HepG2 (cell line): ENCODE measurements around the gene FAM187B. TPM values are rescaled to one million over a fixed set of nuclear protein-coding genes. Genes with fewer than 3 reads are reported as not detected.

ENCODE experiments used
- ATF3 ChIP-seq: sonication (generic); formaldehyde crosslinking; IDR thresholded peaks from 2 replicates; pipeline ENCODE4 v1.4.0; 2020; ENCODE audit warnings: missing genetic modification reagents
- DBP ChIP-seq: sonication (generic); formaldehyde crosslinking; IDR thresholded peaks from 2 replicates; pipeline ENCODE4 v1.4.0; 2020; ENCODE audit warnings: missing genetic modification reagents; ENCODE audit errors: not compliant biosample characterization
- DMAP1 ChIP-seq: IDR thresholded peaks from 2 replicates; pipeline ENCODE4 v1.6.1; 2016
- HINFP ChIP-seq: sonication (generic); formaldehyde crosslinking; IDR thresholded peaks from 2 replicates; pipeline ENCODE4 v1.4.0; 2020; ENCODE audit warnings: low read depth, mild to moderate bottlenecking, missing genetic modification reagents
- HMG20B ChIP-seq: conservative IDR thresholded peaks from 2 replicates; pipeline ENCODE4 v1.6.1; 2016; ENCODE audit warnings: missing genetic modification reagents, missing compliant biosample characterization
- MAFF ChIP-seq: IDR thresholded peaks from 2 replicates; pipeline ENCODE4 v1.6.1; 2011; ENCODE audit warnings: low read depth, low read length, improper control_type of control experiment
- PPARG ChIP-seq: conservative IDR thresholded peaks from 2 replicates; pipeline ENCODE4 v1.6.1; 2016; ENCODE audit warnings: missing biosample characterization, missing genetic modification reagents
- ZBTB38 ChIP-seq: sonication (generic); formaldehyde crosslinking; IDR thresholded peaks from 2 replicates; pipeline ENCODE4 v1.5.1; 2020; ENCODE audit warnings: mild to moderate bottlenecking, missing genetic modification reagents
- ZKSCAN8 ChIP-seq: IDR thresholded peaks from 2 replicates; pipeline ENCODE4 v1.6.1; 2016; ENCODE audit warnings: borderline replicate concordance, missing genetic modification reagents, missing compliant biosample characterization
- ZNF260 ChIP-seq: sonication (generic); formaldehyde crosslinking; IDR thresholded peaks from 2 replicates; pipeline ENCODE4 v1.4.0; 2020; ENCODE audit warnings: missing genetic modification reagents, low read depth, mild to moderate bottlenecking, borderline replicate concordance
- ZNF296 ChIP-seq: sonication (generic); formaldehyde crosslinking; conservative IDR thresholded peaks from 2 replicates; pipeline ENCODE4 v1.5.0; 2020; ENCODE audit warnings: mild to moderate bottlenecking, missing genetic modification reagents
- ZNF383 ChIP-seq: sonication (generic); formaldehyde crosslinking; IDR thresholded peaks from 2 replicates; pipeline ENCODE4 v1.4.0; 2020; ENCODE audit warnings: missing genetic modification reagents, mild to moderate bottlenecking, borderline replicate concordance
- ZNF839 ChIP-seq: sonication (generic); formaldehyde crosslinking; IDR thresholded peaks from 2 replicates; pipeline ENCODE4 v1.4.0; 2020; ENCODE audit warnings: missing genetic modification reagents, mild to moderate bottlenecking, borderline replicate concordance
- polyA plus RNA-seq, 8 experiments: library from polyadenylated mRNA; depleted of rRNA in 3 of 8; stranded (reverse) in 7 of 8; unstranded in 1 of 8; fragments of >200 nt; fragmentation: Illumina TruSeq in 4 of 8; extraction: Trizol in 4 of 8; gene quantifications; 2 replicates each; pipeline versions ENCODE4 v1.2.1 to v1.2.3, GENCODE V29; 2011 to 2016; ENCODE audit warnings: low read depth in 4 of 8, missing spikeins in 1 of 8, mixed read lengths in 1 of 8; ENCODE audit not compliant: insufficient read depth in 1 of 8
- total RNA-seq, 5 experiments: library from RNA; depleted of rRNA; stranded (reverse); fragments of >200 nt; fragmentation: Illumina TruSeq; extraction: Trizol; gene quantifications; 2 replicates each; pipeline ENCODE4 v1.2.3, GENCODE V29; 2016; ENCODE audit warnings: low read depth in 1 of 5
- TF ChIP-seq, protein P1 (sequence below): sonication (generic); formaldehyde crosslinking; IDR thresholded peaks from 2 replicates; pipeline ENCODE4 v1.9.0; 2021; ENCODE audit warnings: missing genetic modification reagents, borderline replicate concordance
- TF ChIP-seq, protein P2 (sequence below): sonication (generic); formaldehyde crosslinking; IDR thresholded peaks from 2 replicates; pipeline ENCODE4 v1.4.0; 2020; ENCODE audit warnings: missing genetic modification reagents
- TF ChIP-seq, protein P3 (sequence below): sonication (generic); formaldehyde crosslinking; IDR thresholded peaks from 2 replicates; pipeline ENCODE4 v1.4.0; 2020; ENCODE audit warnings: missing genetic modification reagents

Gene FAM187B
- total and polyA plus RNA-seq, 2 of the 13 experiments (the other 11 are each of a cell fraction or from before 2014, with no cell fraction given): not detected

GRCh38 chr19:35248310-35249145 lies 20.0 kb upstream of the FAM187B start, which contains the start of gene LSR (continued):
- 0 out of 2 replicates have a peak, but pooled peaks have one; percentile 50 for TF ChIP-seq ZKSCAN8 (CRISPR knock-in tag)
- 0 out of 2 replicates have a peak, but pooled peaks have one; percentile 49 for TF ChIP-seq ZNF260
- no peak; the same call in 1 of the 2 replicates for TF ChIP-seq PPARG (CRISPR knock-in tag)
- TF ChIP-seq ZNF839: peak; percentile 68
- TF ChIP-seq MAFF: no peak
- peak; percentile 81; the same call in 1 of the 2 replicates for TF ChIP-seq ZBTB38
- TF ChIP-seq, protein P1, sequence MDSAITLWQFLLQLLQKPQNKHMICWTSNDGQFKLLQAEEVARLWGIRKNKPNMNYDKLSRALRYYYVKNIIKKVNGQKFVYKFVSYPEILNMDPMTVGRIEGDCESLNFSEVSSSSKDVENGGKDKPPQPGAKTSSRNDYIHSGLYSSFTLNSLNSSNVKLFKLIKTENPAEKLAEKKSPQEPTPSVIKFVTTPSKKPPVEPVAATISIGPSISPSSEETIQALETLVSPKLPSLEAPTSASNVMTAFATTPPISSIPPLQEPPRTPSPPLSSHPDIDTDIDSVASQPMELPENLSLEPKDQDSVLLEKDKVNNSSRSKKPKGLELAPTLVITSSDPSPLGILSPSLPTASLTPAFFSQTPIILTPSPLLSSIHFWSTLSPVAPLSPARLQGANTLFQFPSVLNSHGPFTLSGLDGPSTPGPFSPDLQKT (CRISPR knock-in tag): 0 out of 2 replicates have a peak, but pooled peaks have one; percentile 19
- peak; percentile 60 for TF ChIP-seq HMG20B (CRISPR knock-in tag)
- TF ChIP-seq, protein P2, sequence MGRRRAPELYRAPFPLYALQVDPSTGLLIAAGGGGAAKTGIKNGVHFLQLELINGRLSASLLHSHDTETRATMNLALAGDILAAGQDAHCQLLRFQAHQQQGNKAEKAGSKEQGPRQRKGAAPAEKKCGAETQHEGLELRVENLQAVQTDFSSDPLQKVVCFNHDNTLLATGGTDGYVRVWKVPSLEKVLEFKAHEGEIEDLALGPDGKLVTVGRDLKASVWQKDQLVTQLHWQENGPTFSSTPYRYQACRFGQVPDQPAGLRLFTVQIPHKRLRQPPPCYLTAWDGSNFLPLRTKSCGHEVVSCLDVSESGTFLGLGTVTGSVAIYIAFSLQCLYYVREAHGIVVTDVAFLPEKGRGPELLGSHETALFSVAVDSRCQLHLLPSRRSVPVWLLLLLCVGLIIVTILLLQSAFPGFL (CRISPR knock-in tag): peak; percentile 68; the same call in 1 of the 2 replicates
- peak; percentile 81 for TF ChIP-seq DMAP1
- peak; percentile 78 for TF ChIP-seq HINFP
- no peak for TF ChIP-seq ZNF296 (CRISPR knock-in tag)
- peak; percentile 39; the same call in 1 of the 2 replicates for TF ChIP-seq ATF3 (CRISPR knock-in tag)
- peak; percentile 74 for TF ChIP-seq DBP (CRISPR knock-in tag)
- TF ChIP-seq ZNF383 (CRISPR knock-in tag): no peak
- TF ChIP-seq, protein P3, sequence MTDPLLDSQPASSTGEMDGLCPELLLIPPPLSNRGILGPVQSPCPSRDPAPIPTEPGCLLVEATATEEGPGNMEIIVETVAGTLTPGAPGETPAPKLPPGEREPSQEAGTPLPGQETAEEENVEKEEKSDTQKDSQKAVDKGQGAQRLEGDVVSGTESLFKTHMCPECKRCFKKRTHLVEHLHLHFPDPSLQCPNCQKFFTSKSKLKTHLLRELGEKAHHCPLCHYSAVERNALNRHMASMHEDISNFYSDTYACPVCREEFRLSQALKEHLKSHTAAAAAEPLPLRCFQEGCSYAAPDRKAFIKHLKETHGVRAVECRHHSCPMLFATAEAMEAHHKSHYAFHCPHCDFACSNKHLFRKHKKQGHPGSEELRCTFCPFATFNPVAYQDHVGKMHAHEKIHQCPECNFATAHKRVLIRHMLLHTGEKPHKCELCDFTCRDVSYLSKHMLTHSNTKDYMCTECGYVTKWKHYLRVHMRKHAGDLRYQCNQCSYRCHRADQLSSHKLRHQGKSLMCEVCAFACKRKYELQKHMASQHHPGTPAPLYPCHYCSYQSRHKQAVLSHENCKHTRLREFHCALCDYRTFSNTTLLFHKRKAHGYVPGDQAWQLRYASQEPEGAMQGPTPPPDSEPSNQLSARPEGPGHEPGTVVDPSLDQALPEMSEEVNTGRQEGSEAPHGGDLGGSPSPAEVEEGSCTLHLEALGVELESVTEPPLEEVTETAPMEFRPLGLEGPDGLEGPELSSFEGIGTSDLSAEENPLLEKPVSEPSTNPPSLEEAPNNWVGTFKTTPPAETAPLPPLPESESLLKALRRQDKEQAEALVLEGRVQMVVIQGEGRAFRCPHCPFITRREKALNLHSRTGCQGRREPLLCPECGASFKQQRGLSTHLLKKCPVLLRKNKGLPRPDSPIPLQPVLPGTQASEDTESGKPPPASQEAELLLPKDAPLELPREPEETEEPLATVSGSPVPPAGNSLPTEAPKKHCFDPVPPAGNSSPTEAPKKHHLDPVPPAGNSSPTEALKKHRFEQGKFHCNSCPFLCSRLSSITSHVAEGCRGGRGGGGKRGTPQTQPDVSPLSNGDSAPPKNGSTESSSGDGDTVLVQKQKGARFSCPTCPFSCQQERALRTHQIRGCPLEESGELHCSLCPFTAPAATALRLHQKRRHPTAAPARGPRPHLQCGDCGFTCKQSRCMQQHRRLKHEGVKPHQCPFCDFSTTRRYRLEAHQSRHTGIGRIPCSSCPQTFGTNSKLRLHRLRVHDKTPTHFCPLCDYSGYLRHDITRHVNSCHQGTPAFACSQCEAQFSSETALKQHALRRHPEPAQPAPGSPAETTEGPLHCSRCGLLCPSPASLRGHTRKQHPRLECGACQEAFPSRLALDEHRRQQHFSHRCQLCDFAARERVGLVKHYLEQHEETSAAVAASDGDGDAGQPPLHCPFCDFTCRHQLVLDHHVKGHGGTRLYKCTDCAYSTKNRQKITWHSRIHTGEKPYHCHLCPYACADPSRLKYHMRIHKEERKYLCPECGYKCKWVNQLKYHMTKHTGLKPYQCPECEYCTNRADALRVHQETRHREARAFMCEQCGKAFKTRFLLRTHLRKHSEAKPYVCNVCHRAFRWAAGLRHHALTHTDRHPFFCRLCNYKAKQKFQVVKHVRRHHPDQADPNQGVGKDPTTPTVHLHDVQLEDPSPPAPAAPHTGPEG: peak; percentile 66; the same call in 1 of the 2 replicates
